ENCODE measurements around the gene FAM111A. TPM values are rescaled to one million over a fixed set of nuclear protein-coding genes. Genes with fewer than 3 reads are reported as not detected.

The FAM111A gene
- polyA plus RNA-seq, 1 of the 3 experiments (the other 2 are of a cell fraction): 5.9 TPM

GRCh38 chr11:59200423-59200746, 57.7 kb downstream of the FAM111A start:
- H3K27me3 ChIP-seq (ENCODE audit: insufficient read depth): 0 out of 2 replicates have a peak, but pooled peaks cover 9% of the 10 kb centered on the region
- H3K4me1 ChIP-seq (ENCODE audit: control insufficient read depth in 1 of 2, insufficient read depth in 2 of 2, low read depth in 1 of 2, low read length in 1 of 2): peaks cover 0 to 6% of the 10 kb centered on the region in 2 experiments; a peak in 1 of 4 replicates
- H3K9me3 ChIP-seq: no peaks in the 10 kb centered on the region
- H3K27ac ChIP-seq (ENCODE audit: low read depth in 2 of 2, low read length in 1 of 2): no peak overlapping the region
- WGBS (ENCODE audit: low lambda C conversion rate): 63% methylated on average over 4 of the region's 4 CpGs
- no peaks in the 10 kb centered on the region for H4K20me1 ChIP-seq (ENCODE audit: insufficient read depth)
- no peak overlapping the region for H3K9ac ChIP-seq
- H3K9me2 ChIP-seq: no peaks in the 10 kb centered on the region
- H3K4me3 ChIP-seq (ENCODE audit: low read depth in 2 of 2, low read length in 1 of 2): no peak overlapping the region
- H3K79me2 ChIP-seq (ENCODE audit: insufficient read depth): no peaks in the 10 kb centered on the region
- POLR2A ChIA-PET: no interaction called here
- H3K36me3 ChIP-seq (replicated peaks in 1 of 2; ENCODE audit: control insufficient read depth in 1 of 2, insufficient read depth in 2 of 2, low read length in 1 of 2): no peaks in the 10 kb centered on the region
- H3F3A ChIP-seq (replicated peaks; ENCODE audit: insufficient read depth): no peaks in the 10 kb centered on the region
- CTCF ChIA-PET: interaction anchor here (0.6 to 4.5 kb wide), 4 partner anchors 9 to 29 kb away, joined by 3 to 29 read pairs (median 4); partner anchors contain the start of gene DTX4
- TF ChIP-seq ELF1 (IDR thresholded peaks at IDR 0.05): no peak
- TF ChIP-seq YY1 (IDR thresholded peaks at IDR 0.05; ENCODE audit: low read depth): no peak
- TF ChIP-seq RCOR1 (IDR thresholded peaks at IDR 0.05; ENCODE audit: low read length): no peak
- no peak for TF ChIP-seq ZBTB33 (IDR thresholded peaks at IDR 0.05; ENCODE audit: borderline replicate concordance, low read depth)
- no peak for TF ChIP-seq CTCF (IDR thresholded peaks at IDR 0.05)
- TF ChIP-seq SIN3A (IDR thresholded peaks at IDR 0.05; ENCODE audit: borderline replicate concordance, low read depth, low read length): no peak
- TF ChIP-seq GABPA (IDR thresholded peaks at IDR 0.05; ENCODE audit: low read depth): no peak
- no peak for TF ChIP-seq EZH2phosphoT487 (IDR thresholded peaks at IDR 0.05; ENCODE audit: borderline replicate concordance, low read depth)
- no peak for TF ChIP-seq REST (IDR thresholded peaks at IDR 0.05; ENCODE audit: low read depth, low read length)
- TF ChIP-seq EP300 (IDR thresholded peaks at IDR 0.05; ENCODE audit: borderline replicate concordance in 1 of 2, low read depth in 1 of 2, low read length in 1 of 2): no peak
- TF ChIP-seq JUND (IDR thresholded peaks at IDR 0.05): no peak
- no peak for TF ChIP-seq RXRA (IDR thresholded peaks at IDR 0.05; ENCODE audit: borderline replicate concordance, low read depth)
- TF ChIP-seq FOXJ3 (CRISPR knock-in tag; IDR thresholded peaks at IDR 0.05): no peak
- TF ChIP-seq FOXM1 (IDR thresholded peaks at IDR 0.05; ENCODE audit: low read depth): no peak
- H3K4me2 ChIP-seq: no peak overlapping the region
- no peak overlapping the region for H2AFZ ChIP-seq (ENCODE audit: low read depth)
- DNase-seq: no peak
